Measurements from ENCODE around the gene TSPAN18. TPM values are rescaled to one million over a fixed set of nuclear protein-coding genes. Genes with fewer than 3 reads are reported as not detected.
A peak's percentile ranks its signal among the peaks of the same experiment; 100 is the strongest.

Gene TSPAN18
- total RNA-seq, 2 experiments from 2014 or later, result 5.8 to 8.2 TPM

GRCh38 chr11:44713022-44713421 lies 13.7 kb upstream of the TSPAN18 start:
- POLR2A ChIA-PET, result no interaction called here
- H3K4me3 Mint-ChIP-seq, result no peak overlapping the region
- H3K27ac Mint-ChIP-seq, result no peak overlapping the region
- intact Hi-C loops (cut with micrococcal nuclease), result no loop called here
- H3K9me3 Mint-ChIP-seq, result peaks cover 9% of the 10 kb centered on the region
- H3K36me3 Mint-ChIP-seq, result no peaks in the 10 kb centered on the region
- H3K4me1 Mint-ChIP-seq (ENCODE audit: low read depth), result peaks cover 21% of the 10 kb centered on the region
- no peaks in the 10 kb centered on the region for H3K27me3 Mint-ChIP-seq
- DNase-seq, result no peak
- CTCF ChIA-PET, result no interaction called here

DNA sequence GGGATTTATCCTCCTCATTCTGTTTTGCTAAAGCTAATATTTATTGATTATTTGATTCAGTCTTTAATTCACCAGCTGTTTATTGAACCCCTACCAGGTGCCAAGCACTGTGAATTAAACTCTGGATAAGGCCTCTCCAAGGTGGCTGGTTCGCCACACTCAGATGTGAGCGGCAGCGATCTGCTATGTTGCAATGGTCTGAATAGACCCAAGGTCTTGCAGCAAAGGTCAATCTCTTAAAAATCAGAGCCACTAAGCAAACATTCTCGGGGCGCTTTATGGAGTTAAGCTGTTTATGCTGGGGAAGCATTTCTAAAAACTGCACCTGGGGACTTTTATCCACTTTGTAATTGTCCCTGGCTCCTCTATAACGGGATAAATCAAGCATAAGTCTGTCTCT lies 10.5 kb upstream of the TSPAN18 start:
- ChIA-PET POLR2A (no interaction called here), CTCF (no interaction called here)
- DNase-seq, result no peak
- no peak overlapping the region for H3K27ac Mint-ChIP-seq
- H3K27me3 Mint-ChIP-seq, result no peaks in the 10 kb centered on the region
- intact Hi-C loops (cut with micrococcal nuclease), result no loop called here
- no peaks in the 10 kb centered on the region for H3K9me3 Mint-ChIP-seq
- H3K4me1 Mint-ChIP-seq (ENCODE audit: low read depth), result peaks cover 5% of the 10 kb centered on the region
- H3K36me3 Mint-ChIP-seq, result no peaks in the 10 kb centered on the region
- H3K4me3 Mint-ChIP-seq, result no peak overlapping the region

DNA sequence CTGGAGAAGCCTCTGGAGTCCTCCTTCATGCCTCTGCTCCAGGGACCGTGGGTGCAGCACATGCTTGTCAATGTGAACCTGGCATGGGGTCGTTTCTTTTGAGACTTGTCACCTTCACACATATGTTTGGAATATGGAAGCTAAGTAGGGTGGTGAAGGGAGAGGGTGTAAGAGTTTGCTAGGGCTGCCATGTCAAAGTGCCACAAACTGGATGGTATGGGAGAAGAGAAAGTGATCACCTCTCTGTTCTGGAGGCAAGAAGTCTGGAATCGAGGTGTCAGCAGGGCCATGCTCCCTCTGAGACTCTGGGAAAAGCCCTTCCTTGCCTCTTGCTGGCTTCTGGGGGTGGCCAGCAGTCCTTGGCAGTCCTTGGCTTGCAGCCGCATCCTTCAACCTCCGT lies 8.7 kb upstream of the TSPAN18 start:
- Mint-ChIP-seq H3K27me3 (no peaks in the 10 kb centered on the region), H3K9me3 (no peaks in the 10 kb centered on the region), H3K4me1 (ENCODE audit: low read depth) (no peaks in the 10 kb centered on the region), H3K36me3 (no peaks in the 10 kb centered on the region), H3K27ac (no peak overlapping the region), H3K4me3 (no peak overlapping the region)
- DNase-seq, result no peak
- CTCF ChIA-PET, result interaction anchor here (1.0 kb wide), 1 partner anchor 8 kb away, joined by 3 read pairs; no protein-coding TSS in a partner anchor
- POLR2A ChIA-PET, result no interaction called here
- intact Hi-C loops (cut with micrococcal nuclease), result no loop called here

DNA sequence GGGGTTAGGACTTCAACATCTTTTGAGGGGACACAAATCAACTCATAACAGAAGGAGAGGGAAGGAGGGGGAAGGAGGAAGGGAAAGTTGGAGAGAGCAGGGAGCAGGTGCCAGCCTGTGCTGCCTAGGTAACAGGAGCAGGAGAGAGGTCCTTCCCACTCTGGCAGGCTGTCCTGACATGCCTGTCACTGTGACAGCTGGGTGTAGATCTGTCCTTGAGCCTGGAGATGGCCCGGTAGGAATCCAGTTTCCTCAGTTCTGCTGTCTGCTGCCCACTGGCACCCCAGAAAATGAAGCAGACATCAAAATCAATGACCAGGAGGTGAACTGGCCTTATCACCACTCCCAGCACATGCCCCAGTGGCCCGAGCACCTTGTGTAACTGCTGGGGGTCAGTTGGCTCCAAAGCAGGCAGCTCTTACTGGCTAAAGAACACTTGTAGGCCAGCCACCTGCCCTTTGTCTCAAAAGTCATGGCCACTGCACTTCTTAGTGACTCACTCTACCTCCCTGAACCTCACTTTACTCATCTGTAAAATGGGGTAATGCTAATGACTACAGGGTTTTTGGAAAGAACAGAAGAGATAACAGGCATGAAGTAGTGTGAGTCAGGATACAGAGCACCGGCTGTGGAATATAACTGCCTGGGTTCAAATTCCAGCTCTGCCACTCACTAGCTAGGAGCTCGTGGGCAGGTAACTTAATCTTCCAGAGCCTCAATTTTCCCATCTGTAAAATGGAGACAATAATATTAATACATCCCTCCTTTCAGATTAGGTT lies 8.0 kb upstream of the TSPAN18 start:
- H3K9me3 Mint-ChIP-seq, result no peaks in the 10 kb centered on the region
- H3K27ac Mint-ChIP-seq, result no peak overlapping the region
- no peaks in the 10 kb centered on the region for H3K27me3 Mint-ChIP-seq
- intact Hi-C loops (cut with micrococcal nuclease), result no loop called here
- H3K36me3 Mint-ChIP-seq, result no peaks in the 10 kb centered on the region
- ChIA-PET CTCF (no interaction called here), POLR2A (no interaction called here)
- DNase-seq, result no peak
- no peaks in the 10 kb centered on the region for H3K4me1 Mint-ChIP-seq (ENCODE audit: low read depth)
- no peak overlapping the region for H3K4me3 Mint-ChIP-seq

DNA sequence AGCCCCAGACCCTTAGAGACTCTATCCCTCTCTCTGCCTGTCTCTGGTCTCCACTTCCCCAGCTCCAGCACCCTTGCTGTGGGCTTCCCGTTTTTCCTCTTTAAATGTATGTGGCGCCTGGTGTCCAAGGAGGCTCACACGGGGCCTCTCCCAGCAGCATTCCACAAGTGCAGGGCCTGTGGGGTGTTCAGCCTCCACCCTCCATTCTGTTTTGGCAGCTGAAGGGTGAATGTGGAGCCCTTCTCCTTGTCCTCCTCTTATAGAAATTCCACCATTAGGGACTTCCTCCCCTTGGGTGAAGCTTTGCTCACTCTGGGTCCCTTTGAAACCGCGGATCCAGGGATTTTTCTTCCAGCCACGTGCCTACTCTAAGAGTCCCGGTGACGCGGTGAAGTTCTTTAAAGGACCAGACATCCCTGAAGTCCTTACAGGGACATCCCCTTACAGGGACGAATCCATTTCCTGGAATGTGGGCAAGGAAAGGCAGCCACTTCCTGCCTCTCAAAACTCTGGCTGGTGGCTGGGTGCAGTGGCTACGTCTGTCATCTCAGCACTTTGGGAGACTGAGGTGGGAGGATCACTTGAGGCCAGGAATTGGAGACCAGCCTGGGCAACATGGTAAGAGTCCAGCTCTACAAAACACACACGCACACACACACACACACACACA lies 1.6 kb upstream of the TSPAN18 start:
- POLR2A ChIA-PET, result interaction anchor here (0.6 kb wide), 1 partner anchor 103 kb away, joined by 3 read pairs; no protein-coding TSS in a partner anchor
- intact Hi-C loops (cut with micrococcal nuclease), result loop anchor here (5.0 kb wide), 1 partner anchor 158 kb away; the partner anchor contains the start of gene CD82

GRCh38 chr11:44725757-44726282 lies 942 bp upstream of the TSPAN18 start:
- POLR2A ChIA-PET, result interaction anchor here (0.6 kb wide), 1 partner anchor 104 kb away, joined by 3 read pairs; no protein-coding TSS in a partner anchor
- peak overlapping the region; percentile 40 for H3K27ac Mint-ChIP-seq

More for the DNA sequence above, 1.6 kb upstream of the TSPAN18 start:
- H3K27ac Mint-ChIP-seq, result no peak overlapping the region
- peaks cover 35% of the 10 kb centered on the region for H3K4me1 Mint-ChIP-seq (ENCODE audit: low read depth)
- DNase-seq, result no peak
- CTCF ChIA-PET, result interaction anchor here (0.8 to 2.8 kb wide), 7 partner anchors 7 to 186 kb away, joined by 3 to 26 read pairs (median 3); no protein-coding TSS in a partner anchor
- H3K4me3 Mint-ChIP-seq, result no peak overlapping the region
- H3K9me3 Mint-ChIP-seq, result no peaks in the 10 kb centered on the region
- no peaks in the 10 kb centered on the region for H3K27me3 Mint-ChIP-seq
- no peaks in the 10 kb centered on the region for H3K36me3 Mint-ChIP-seq

DNA sequence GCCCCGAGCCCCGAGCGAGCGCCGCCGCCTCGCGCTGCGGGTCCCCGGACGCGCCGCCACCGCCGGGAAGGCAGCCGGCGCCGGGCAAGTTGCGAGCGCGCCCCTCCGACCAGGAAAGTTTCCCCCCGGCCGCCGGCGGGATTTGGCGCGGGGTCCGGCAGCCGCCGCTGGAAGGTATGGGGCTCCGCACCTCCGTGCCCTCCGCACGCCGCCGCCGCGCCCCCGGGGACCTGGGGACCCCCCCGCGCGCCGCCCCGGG lies 281 bp downstream of the TSPAN18 start:
- Mint-ChIP-seq H3K36me3 (no peaks in the 10 kb centered on the region), H3K27me3 (no peaks in the 10 kb centered on the region), H3K9me3 (no peaks in the 10 kb centered on the region), H3K27ac (no peak overlapping the region), H3K4me3 (no peak overlapping the region), H3K4me1 (ENCODE audit: low read depth) (peaks cover 49% of the 10 kb centered on the region)
- CTCF ChIA-PET, result no interaction called here
- POLR2A ChIA-PET, result no interaction called here
- intact Hi-C loops (cut with micrococcal nuclease), result loop anchor here (2.0 to 5.0 kb wide), 2 partner anchors 160 to 184 kb away; partner anchors contain the start of gene CD82
- no peak for DNase-seq

More at GRCh38 chr11:44725757-44726282, 942 bp upstream of the TSPAN18 start:
- no peaks in the 10 kb centered on the region for H3K9me3 Mint-ChIP-seq
- peak overlapping the region; percentile 75 for H3K4me3 Mint-ChIP-seq
- H3K27me3 Mint-ChIP-seq, result no peaks in the 10 kb centered on the region
- CTCF ChIA-PET, result interaction anchor here (0.6 to 2.8 kb wide), 7 partner anchors 8 to 203 kb away, joined by 3 to 26 read pairs (median 4); no protein-coding TSS in a partner anchor
- intact Hi-C loops (cut with micrococcal nuclease), result loop anchor here (2.0 to 5.0 kb wide), 2 partner anchors 159 to 185 kb away; partner anchors contain the start of gene CD82
- DNase-seq, result no peak
- H3K4me1 Mint-ChIP-seq (ENCODE audit: low read depth), result peaks cover 40% of the 10 kb centered on the region
- no peaks in the 10 kb centered on the region for H3K36me3 Mint-ChIP-seq

DNA sequence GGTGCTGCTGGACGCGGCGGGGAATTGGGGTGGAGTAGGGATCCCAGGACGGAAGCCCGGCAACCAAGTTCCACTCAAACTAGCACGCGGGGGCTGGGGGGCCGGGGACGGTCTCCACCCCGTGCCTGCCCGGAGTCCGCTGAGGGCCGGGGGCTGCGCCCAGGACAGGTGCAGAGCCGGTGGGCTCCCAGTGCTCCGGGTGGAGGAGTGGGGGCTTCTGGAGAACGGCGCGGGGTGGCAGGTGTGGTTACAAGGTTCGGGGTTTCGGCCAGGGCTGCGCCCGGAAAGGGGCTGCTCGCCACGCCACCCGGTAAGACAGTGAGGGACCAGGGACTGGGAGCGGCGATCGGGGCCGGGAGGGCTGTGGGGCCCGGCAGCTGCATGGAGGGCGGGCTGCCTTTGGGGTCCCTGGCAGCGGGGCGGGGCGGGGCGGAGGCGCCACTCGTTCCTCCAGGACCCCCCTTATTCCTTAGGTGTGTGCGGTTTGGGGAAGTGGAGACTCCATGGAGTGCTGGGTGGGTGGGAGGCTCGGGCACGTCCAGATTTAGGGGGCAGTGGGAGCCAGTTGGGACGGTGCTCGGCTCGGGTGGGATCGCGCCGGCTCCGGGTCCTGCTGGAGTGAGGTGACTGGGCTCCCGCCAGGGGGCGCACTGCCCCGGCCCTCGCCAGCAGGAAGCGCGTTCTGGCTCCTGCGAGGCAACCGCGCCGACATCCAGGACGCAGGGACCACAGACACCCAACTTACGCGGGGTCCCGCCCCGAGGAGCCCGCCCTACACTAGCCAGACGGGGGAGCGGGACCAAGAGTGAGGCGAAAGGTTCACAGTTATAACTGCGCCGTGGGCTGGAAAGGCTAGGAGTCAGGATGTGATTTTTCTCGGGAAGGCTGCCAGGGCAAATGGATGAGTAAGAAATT lies 868 bp downstream of the TSPAN18 start:
- Mint-ChIP-seq H3K4me3 (peak overlapping the region; percentile 82), H3K27ac (peak overlapping the region; percentile 67), H3K36me3 (no peaks in the 10 kb centered on the region), H3K27me3 (no peaks in the 10 kb centered on the region), H3K4me1 (ENCODE audit: low read depth) (peaks cover 51% of the 10 kb centered on the region), H3K9me3 (no peaks in the 10 kb centered on the region)
- POLR2A ChIA-PET, result no interaction called here
- intact Hi-C loops (cut with micrococcal nuclease), result loop anchor here (1.0 to 5.0 kb wide), 3 partner anchors 48 to 183 kb away; partner anchors contain the start of gene CD82
- DNase-seq, result peak; percentile 88
- CTCF ChIA-PET, result no interaction called here

GRCh38 chr11:44728491-44728910 lies 1.7 kb downstream of the TSPAN18 start:
- no peaks in the 10 kb centered on the region for H3K36me3 Mint-ChIP-seq
- peak overlapping the region; percentile 36 for H3K27ac Mint-ChIP-seq
- intact Hi-C loops (cut with micrococcal nuclease), result loop anchor here (1.0 to 5.0 kb wide), 2 partner anchors 47 to 161 kb away; partner anchors contain the start of gene CD82
- H3K4me3 Mint-ChIP-seq, result peak overlapping the region; percentile 82
- DNase-seq, result peak; percentile 23
- no peaks in the 10 kb centered on the region for H3K27me3 Mint-ChIP-seq
- peaks cover 54% of the 10 kb centered on the region for H3K4me1 Mint-ChIP-seq (ENCODE audit: low read depth)
- POLR2A ChIA-PET, result no interaction called here
- CTCF ChIA-PET, result interaction anchor here (2.0 to 3.2 kb wide), 2 partner anchors 48 to 166 kb away, joined by 5 to 16 read pairs; no protein-coding TSS in a partner anchor
- no peaks in the 10 kb centered on the region for H3K9me3 Mint-ChIP-seq

- no peak for DNase-seq
- Mint-ChIP-seq H3K27ac (peak overlapping the region; percentile 36), H3K4me1 (ENCODE audit: low read depth) (peaks cover 56% of the 10 kb centered on the region), H3K27me3 (no peaks in the 10 kb centered on the region), H3K9me3 (no peaks in the 10 kb centered on the region), H3K36me3 (no peaks in the 10 kb centered on the region), H3K4me3 (no peak overlapping the region)
- ChIA-PET POLR2A (interaction anchor here (0.8 to 1.0 kb wide), 2 partner anchors 18 to 45 kb away, joined by 3 to 5 read pairs; no protein-coding TSS in a partner anchor), CTCF (interaction anchor here (1.1 to 3.2 kb wide), 5 partner anchors 45 to 207 kb away, joined by 3 to 16 read pairs (median 5); no protein-coding TSS in a partner anchor)
- intact Hi-C loops (cut with micrococcal nuclease), result loop anchor here (1.0 to 5.0 kb wide), 3 partner anchors 154 to 165 kb away; partner anchors contain the start of gene CD82
Observed at GRCh38 chr11:44729063-44729462, 2.3 kb downstream of the TSPAN18 start.

DNA sequence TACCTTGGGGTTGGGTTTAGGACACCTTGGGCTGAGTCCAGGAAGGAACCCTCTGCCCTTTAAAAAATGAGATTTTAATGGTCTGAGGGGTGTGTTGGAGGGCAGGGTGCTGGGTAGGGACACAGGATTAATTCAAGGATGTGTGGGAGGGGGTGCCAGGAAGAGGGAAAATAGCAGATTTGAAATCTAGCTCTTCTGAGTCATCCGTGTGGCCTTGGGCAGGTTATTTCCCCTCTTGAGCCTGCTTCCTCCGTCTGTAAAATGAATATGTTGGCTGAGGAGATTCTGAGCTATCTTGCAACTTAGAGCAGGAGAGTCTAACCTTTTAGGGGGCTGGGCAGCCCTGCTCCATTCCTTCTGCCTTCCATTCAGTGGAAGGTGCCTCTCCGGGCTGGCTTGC lies 3.0 kb downstream of the TSPAN18 start:
- Mint-ChIP-seq H3K4me1 (ENCODE audit: low read depth) (peaks cover 60% of the 10 kb centered on the region), H3K27me3 (no peaks in the 10 kb centered on the region), H3K4me3 (no peak overlapping the region), H3K36me3 (no peaks in the 10 kb centered on the region), H3K9me3 (no peaks in the 10 kb centered on the region), H3K27ac (peak overlapping the region; percentile 35)
- CTCF ChIA-PET, result interaction anchor here (1.0 to 3.2 kb wide), 7 partner anchors 44 to 207 kb away, joined by 3 to 16 read pairs (median 4); no protein-coding TSS in a partner anchor
- peak; percentile 54 for DNase-seq
- POLR2A ChIA-PET, result interaction anchor here (0.8 to 1.0 kb wide), 3 partner anchors 10 to 44 kb away, joined by 3 to 5 read pairs (median 4); no protein-coding TSS in a partner anchor
- intact Hi-C loops (cut with micrococcal nuclease), result loop anchor here (1.0 to 5.0 kb wide), 3 partner anchors 154 to 165 kb away; partner anchors contain the start of gene CD82
